Heart left ventricle (tissue), 16 donors: ENCODE results near the gene SCP2. TPM values are rescaled to one million over a fixed set of nuclear protein-coding genes. Genes with fewer than 3 reads are reported as not detected.

Experiments
- ATAC-seq, 4 donors: fragments of 200-7000 bp; cut with Tn5 transposase; one replicate each; pipeline ENCODE4 v1.9.1; 2020 to 2022; ENCODE audit warnings: moderate library complexity in 4 of 4, mild to moderate bottlenecking in 3 of 4, moderate number of reproducible peaks in 1 of 4
- DNase-seq, 5 donors: peaks; one replicate each; pipeline ENCODE4 v3.0.0-alpha.2; 2020
- H3K27ac ChIP-seq, 12 donors: fragments of 200-600 bp; sonication (generic) in 4 of 12; one replicate each; pipeline versions ENCODE4 v1.5.0 to v1.8.0; 2016 to 2022; ENCODE audit warnings: mild to moderate bottlenecking in 2 of 12
- H3K27me3 ChIP-seq, 9 donors: fragments of 200-600 bp; sonication (generic) in 2 of 9; one replicate each; pipeline versions ENCODE4 v1.5.1 to v1.8.0; 2016 to 2022; ENCODE audit warnings: mild to moderate bottlenecking in 3 of 9
- H3K36me3 ChIP-seq, 9 donors: fragments of 200-600 bp; sonication (generic) in 2 of 9; one replicate each; pipeline versions ENCODE4 v1.5.0 to v1.8.0; 2018 to 2022; ENCODE audit warnings: mild to moderate bottlenecking in 2 of 9
- H3K4me1 ChIP-seq, 12 donors: fragments of 200-600 bp; sonication (generic) in 4 of 12; one replicate each; pipeline versions ENCODE4 v1.5.0 to v1.8.0; 2016 to 2022; ENCODE audit warnings: mild to moderate bottlenecking in 3 of 12
- H3K4me3 ChIP-seq, 12 donors: fragments of 200-600 bp; sonication (generic) in 4 of 12; one replicate each; pipeline versions ENCODE4 v1.5.0 to v1.8.0; 2017 to 2022; ENCODE audit warnings: mild to moderate bottlenecking in 9 of 12, moderate library complexity in 4 of 12
- H3K9me3 ChIP-seq, 12 donors: fragments of 200-600 bp; sonication (generic) in 4 of 12; one replicate each; pipeline versions ENCODE4 v1.5.0 to v1.8.0; 2016 to 2022; ENCODE audit warnings: mild to moderate bottlenecking in 1 of 12
- CTCF ChIP-seq, 12 donors: fragments of 200-600 bp; sonication (generic) in 4 of 12; IDR thresholded peaks; one replicate each; pipeline versions ENCODE4 v1.5.0 to v1.8.0; 2018 to 2022; ENCODE audit warnings: antibody characterized with exemption in 12 of 12, mild to moderate bottlenecking in 5 of 12
- POLR2A ChIP-seq, 2 donors: fragments of 450-650 bp; IDR thresholded peaks; one replicate each; pipeline ENCODE4 v1.6.1; 2017; ENCODE audit warnings: antibody characterized with exemption in 2 of 2, mild to moderate bottlenecking in 2 of 2, moderate library complexity in 2 of 2
- WGBS, 4 donors: extraction: QIAGEN DNeasy Blood & Tissue Kit in 2 of 4; methylation state at CpG; one replicate each; pipeline versions ENCODE4 v1.1.5 to v1.1.7; 2013 to 2018; 5-methylcytosine and 5-hydroxymethylcytosine counted together
- intact Hi-C, 10 donors: fragments of 100-400 bp; cut with DNase I; formaldehyde crosslinking; loops; one replicate each; pipeline versions ENCODE4 v1.11.1 to v1.14.2; 2022
- polyA plus RNA-seq, 2 donors: library from polyadenylated mRNA; stranded (reverse); fragments of 200-250 nt; gene quantifications; one replicate each; pipeline ENCODE4 v1.2.3, GENCODE V29; 2013
- total RNA-seq, 9 donors: library from RNA; depleted of rRNA in 2 of 9; stranded (reverse); fragments of >200 nt in 2 of 9; fragmentation: NEBNext Ultra II Directional in 3 of 9; extraction: Animal tissue kit (Norgen Biotek cat#: 25700) in 3 of 9; gene quantifications; one replicate each; pipeline versions ENCODE4 v1.1.0 to v1.2.4, GENCODE V29; 2016 to 2023
- donor health status: ischemic (EF 13 %, LVEDD 7.1; RV severe dilation, severe dysfunction).
- donor health status: healthy with polysubstance abuse.
- donor health status: DM: no; HTN: yes; CAD: no.
- donor health status: DM: no; HTN: no; CAD: no.
- donor health status: ischemic (EF 25% LVEDD 6.9; RV normal size, moderate dysfunction).
- donor health status: ischemic (EF 25% LVEDD 5.7; RV mildly dilated, moderate dysfunction).
- donor health status: healthy.
- donor health status: DM: yes; HTN: yes; CAD: no.
- donor health status: ischemic (EF 35%, LVEDD 5.7; RV mildly dilated, moderate dysfunction).
- donor health status: nonischemic (EF 11% LVEDD 7.7; RV severe dilation, severe dysfunction).
- donor health status: DM: yes; HTN: yes; CAD: no.
- donor health status: PGD.
- donor health status: ischemic (EF 29% LVEDD 5.4; RV normal size, mild dysfunction).
- donor health status: nonischemic (EF 23%, LVEDD 6.1; RV moderate dilation, normal function).

Gene SCP2
- total and polyA plus RNA-seq, 11 donors, result 83.4 to 143 (median 132) TPM

GRCh38 chr1:53080769-53081168 lies 153.7 kb downstream of the SCP2 start:
- Histone ChIP-seq H3K27ac (no peak overlapping the region), H3K4me1 (no peaks in the 10 kb centered on the region), H3K4me3 (no peak overlapping the region), H3K9me3 (no peaks in the 10 kb centered on the region), H3K27me3 (no peaks in the 10 kb centered on the region), H3K36me3 (peaks cover 0 to 57% (median 0%) of the 10 kb centered on the region in 9 donors)
- no peak for ATAC-seq
- intact Hi-C loops, result no loop called here
- peak in 2 of 5 donors; percentile 23 to 50 for DNase-seq
- no peak for TF ChIP-seq POLR2A (IDR thresholded peaks at IDR 0.05)
- TF ChIP-seq CTCF (IDR thresholded peaks at IDR 0.05), result no peak
- 89 to 94% (median 91%) methylated on average over 9 to 15 of the region's 15 CpGs for WGBS, 4 donors

- Histone ChIP-seq H3K4me1 (peaks cover 0 to 5% (median 0%) of the 10 kb centered on the region in 12 donors), H3K9me3 (no peaks in the 10 kb centered on the region), H3K27ac (no peak overlapping the region), H3K4me3 (no peak overlapping the region), H3K36me3 (peaks cover 0 to 57% (median 0%) of the 10 kb centered on the region in 9 donors), H3K27me3 (no peaks in the 10 kb centered on the region)
- 74 to 82% (median 80%) methylated on average over 8 to 14 of the region's 14 CpGs for WGBS, 4 donors
- intact Hi-C loops, result no loop called here
- ATAC-seq, result no peak
- DNase-seq, result peak in 2 of 5 donors; percentile 18 to 42
- TF ChIP-seq POLR2A (IDR thresholded peaks at IDR 0.05) (no peak), CTCF (IDR thresholded peaks at IDR 0.05) (no peak)
Observed at GRCh38 chr1:53081384-53082066, 154.4 kb downstream of the SCP2 start.

- WGBS, 4 donors, result 76 to 84% (median 83%) methylated on average over 13 of the region's 13 CpGs
- Histone ChIP-seq H3K27me3 (no peaks in the 10 kb centered on the region), H3K4me3 (no peak overlapping the region), H3K27ac (no peak overlapping the region), H3K4me1 (peaks cover 0 to 17% (median 0%) of the 10 kb centered on the region in 12 donors), H3K36me3 (peaks cover 0 to 50% (median 0%) of the 10 kb centered on the region in 9 donors), H3K9me3 (no peaks in the 10 kb centered on the region)
- no peak for ATAC-seq
- peak in 1 of 5 donors; percentile 19 for DNase-seq
- TF ChIP-seq CTCF (IDR thresholded peaks at IDR 0.05), result no peak
- no peak for TF ChIP-seq POLR2A (IDR thresholded peaks at IDR 0.05)
- intact Hi-C loops, result no loop called here
Observed at GRCh38 chr1:53082826-53083455, 155.9 kb downstream of the SCP2 start.
